ENCODE data around the gene AVPI1.

AVPI1 gene

DNA sequence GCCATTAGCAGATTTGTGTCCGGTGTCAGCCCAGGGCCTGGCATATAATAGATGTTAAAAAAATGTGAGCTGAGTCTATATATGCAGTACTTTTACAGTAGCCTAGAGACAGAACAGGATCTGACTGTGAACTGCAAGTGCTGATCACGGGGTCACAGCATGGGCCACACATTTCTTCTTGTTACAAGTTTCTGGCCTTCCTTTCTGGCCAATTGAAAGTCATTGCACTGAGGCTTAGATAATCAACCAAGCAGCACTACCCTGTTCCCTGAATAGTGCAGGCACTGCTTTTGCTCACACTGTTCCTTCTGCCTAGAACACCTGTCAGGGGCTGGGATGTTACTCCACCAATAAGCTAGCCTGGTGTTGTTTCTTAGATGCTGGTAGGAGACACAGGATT, 21.1 kb upstream of the AVPI1 start:
- H4K20me1 ChIP-seq (ENCODE audit: insufficient read depth, low read length), result no peaks in the 10 kb centered on the region
- no peak overlapping the region for H2AFZ ChIP-seq (ENCODE audit: low read length)
- H3K9me2 ChIP-seq (replicated peaks; ENCODE audit: insufficient read depth, low read length), result no peaks in the 10 kb centered on the region
- H3K9ac ChIP-seq (ENCODE audit: low read length), result no peak overlapping the region
- no peaks in the 10 kb centered on the region for H3K36me3 ChIP-seq (replicated peaks; ENCODE audit: insufficient read depth, low read length)
- DNase-seq, result no peak
- no peak overlapping the region for H3K4me3 ChIP-seq (ENCODE audit: low read length)
- no peaks in the 10 kb centered on the region for H3K9me3 ChIP-seq (replicated peaks; ENCODE audit: insufficient read depth, low read length)
- H3K4me1 ChIP-seq (ENCODE audit: low read length), result 0 out of 2 replicates have a peak, but pooled peaks cover 2% of the 10 kb centered on the region
- no peak overlapping the region for H3K27ac ChIP-seq (ENCODE audit: low read length)
- no peak overlapping the region for H3K4me2 ChIP-seq (ENCODE audit: low read depth, low read length)
- peaks cover 10% of the 10 kb centered on the region for H3K27me3 ChIP-seq (replicated peaks; ENCODE audit: insufficient read depth, low read length)
- H3F3A ChIP-seq (ENCODE audit: insufficient read depth, low read length), result no peaks in the 10 kb centered on the region
- TF ChIP-seq EZH2 (optimal IDR thresholded peaks at IDR 0.05; ENCODE audit: low read depth, low read length) (no peak), EZH2phosphoT487 (IDR thresholded peaks at IDR 0.05; ENCODE audit: low read length) (no peak)
- no peaks in the 10 kb centered on the region for H3K79me2 ChIP-seq (ENCODE audit: low read length)

DNA sequence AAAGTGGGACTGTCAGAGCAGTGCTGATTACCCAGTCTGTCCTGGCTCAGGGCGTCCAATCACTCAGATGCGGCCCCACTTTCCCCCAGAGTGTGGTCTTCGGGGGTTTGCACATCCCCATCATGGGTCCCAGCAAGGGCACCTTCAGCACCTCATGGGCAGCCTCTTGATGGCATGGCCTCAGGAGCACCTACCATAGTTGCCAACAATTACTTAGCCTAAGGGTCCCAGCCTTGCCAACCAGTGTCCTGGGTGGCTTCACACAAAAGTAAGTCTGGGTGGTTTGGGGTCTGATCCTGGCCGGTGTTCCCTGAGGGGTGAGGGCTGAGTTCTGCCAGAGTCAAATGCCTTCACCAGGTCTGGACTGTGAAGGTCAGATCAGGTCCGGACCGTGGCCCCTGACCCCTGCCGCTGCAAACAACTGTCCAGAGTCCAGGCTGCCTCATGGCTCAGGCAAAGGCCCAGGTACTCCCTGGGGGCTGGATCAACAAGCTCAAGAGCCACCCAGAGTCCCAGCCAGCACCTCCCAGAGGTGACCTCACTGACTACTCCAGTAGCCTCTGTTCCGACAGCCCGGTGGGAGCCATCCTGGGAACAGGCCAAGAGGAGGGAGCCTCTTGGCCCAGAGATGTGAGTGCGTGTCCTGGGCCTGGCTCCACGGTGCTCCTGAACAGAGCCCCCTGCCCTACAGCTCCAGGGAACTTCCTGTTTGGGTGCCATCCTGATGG, 20.3 kb upstream of the AVPI1 start:
- H4K20me1 ChIP-seq (ENCODE audit: insufficient read depth, low read length), result no peaks in the 10 kb centered on the region
- H3K4me1 ChIP-seq (ENCODE audit: low read length), result no peaks in the 10 kb centered on the region
- no peak overlapping the region for H3K9ac ChIP-seq (ENCODE audit: low read length)
- no peaks in the 10 kb centered on the region for H3K36me3 ChIP-seq (replicated peaks; ENCODE audit: insufficient read depth, low read length)
- no peaks in the 10 kb centered on the region for H3K79me2 ChIP-seq (ENCODE audit: low read length)
- no peaks in the 10 kb centered on the region for H3K9me3 ChIP-seq (replicated peaks; ENCODE audit: insufficient read depth, low read length)
- no peak overlapping the region for H3K27ac ChIP-seq (ENCODE audit: low read length)
- TF ChIP-seq EZH2 (optimal IDR thresholded peaks at IDR 0.05; ENCODE audit: low read depth, low read length) (no peak), EZH2phosphoT487 (IDR thresholded peaks at IDR 0.05; ENCODE audit: low read length) (no peak)
- TF ChIP-seq, protein P1, sequence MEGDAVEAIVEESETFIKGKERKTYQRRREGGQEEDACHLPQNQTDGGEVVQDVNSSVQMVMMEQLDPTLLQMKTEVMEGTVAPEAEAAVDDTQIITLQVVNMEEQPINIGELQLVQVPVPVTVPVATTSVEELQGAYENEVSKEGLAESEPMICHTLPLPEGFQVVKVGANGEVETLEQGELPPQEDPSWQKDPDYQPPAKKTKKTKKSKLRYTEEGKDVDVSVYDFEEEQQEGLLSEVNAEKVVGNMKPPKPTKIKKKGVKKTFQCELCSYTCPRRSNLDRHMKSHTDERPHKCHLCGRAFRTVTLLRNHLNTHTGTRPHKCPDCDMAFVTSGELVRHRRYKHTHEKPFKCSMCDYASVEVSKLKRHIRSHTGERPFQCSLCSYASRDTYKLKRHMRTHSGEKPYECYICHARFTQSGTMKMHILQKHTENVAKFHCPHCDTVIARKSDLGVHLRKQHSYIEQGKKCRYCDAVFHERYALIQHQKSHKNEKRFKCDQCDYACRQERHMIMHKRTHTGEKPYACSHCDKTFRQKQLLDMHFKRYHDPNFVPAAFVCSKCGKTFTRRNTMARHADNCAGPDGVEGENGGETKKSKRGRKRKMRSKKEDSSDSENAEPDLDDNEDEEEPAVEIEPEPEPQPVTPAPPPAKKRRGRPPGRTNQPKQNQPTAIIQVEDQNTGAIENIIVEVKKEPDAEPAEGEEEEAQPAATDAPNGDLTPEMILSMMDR (IDR thresholded peaks at IDR 0.05; ENCODE audit: low read length), result no peak
- no peak overlapping the region for H3K4me3 ChIP-seq (ENCODE audit: low read length)
- peaks cover 5% of the 10 kb centered on the region for H3K27me3 ChIP-seq (replicated peaks; ENCODE audit: insufficient read depth, low read length)
- no peaks in the 10 kb centered on the region for H3F3A ChIP-seq (ENCODE audit: insufficient read depth, low read length)
- H3K9me2 ChIP-seq (replicated peaks; ENCODE audit: insufficient read depth, low read length), result no peaks in the 10 kb centered on the region
- no peak overlapping the region for H3K4me2 ChIP-seq (ENCODE audit: low read depth, low read length)
- DNase-seq, result no peak
- no peak overlapping the region for H2AFZ ChIP-seq (ENCODE audit: low read length)

- H3K9me3 ChIP-seq (replicated peaks; ENCODE audit: insufficient read depth, low read length), result no peaks in the 10 kb centered on the region
- no peaks in the 10 kb centered on the region for H3K9me2 ChIP-seq (replicated peaks; ENCODE audit: insufficient read depth, low read length)
- TF ChIP-seq EZH2 (optimal IDR thresholded peaks at IDR 0.05; ENCODE audit: low read depth, low read length) (no peak), EZH2phosphoT487 (IDR thresholded peaks at IDR 0.05; ENCODE audit: low read length) (no peak)
- TF ChIP-seq, protein P1 (IDR thresholded peaks at IDR 0.05; ENCODE audit: low read length), result no peak
- H4K20me1 ChIP-seq (ENCODE audit: insufficient read depth, low read length), result no peaks in the 10 kb centered on the region
- no peak overlapping the region for H3K9ac ChIP-seq (ENCODE audit: low read length)
- no peaks in the 10 kb centered on the region for H3K79me2 ChIP-seq (ENCODE audit: low read length)
- H3K27ac ChIP-seq (ENCODE audit: low read length), result no peak overlapping the region
- no peaks in the 10 kb centered on the region for H3F3A ChIP-seq (ENCODE audit: insufficient read depth, low read length)
- no peak for DNase-seq
- H3K4me3 ChIP-seq (ENCODE audit: low read length), result no peak overlapping the region
- H3K27me3 ChIP-seq (replicated peaks; ENCODE audit: insufficient read depth, low read length), result no peaks in the 10 kb centered on the region
- H3K4me2 ChIP-seq (ENCODE audit: low read depth, low read length), result no peak overlapping the region
- no peaks in the 10 kb centered on the region for H3K4me1 ChIP-seq (ENCODE audit: low read length)
- no peaks in the 10 kb centered on the region for H3K36me3 ChIP-seq (replicated peaks; ENCODE audit: insufficient read depth, low read length)
- no peak overlapping the region for H2AFZ ChIP-seq (ENCODE audit: low read length)
Measured at GRCh38 chr10:97705006-97705670, 18.1 kb upstream of the AVPI1 start.

- Histone ChIP-seq H3K27me3 (replicated peaks; ENCODE audit: insufficient read depth, low read length) (no peaks in the 10 kb centered on the region), H4K20me1 (ENCODE audit: insufficient read depth, low read length) (no peaks in the 10 kb centered on the region), H3K9me2 (replicated peaks; ENCODE audit: insufficient read depth, low read length) (no peaks in the 10 kb centered on the region), H3K4me2 (ENCODE audit: low read depth, low read length) (no peak overlapping the region), H3K4me3 (ENCODE audit: low read length) (no peak overlapping the region), H3K79me2 (ENCODE audit: low read length) (no peaks in the 10 kb centered on the region), H3K9ac (ENCODE audit: low read length) (no peak overlapping the region), H3K27ac (ENCODE audit: low read length) (no peak overlapping the region), H3K36me3 (replicated peaks; ENCODE audit: insufficient read depth, low read length) (no peaks in the 10 kb centered on the region), H3F3A (ENCODE audit: insufficient read depth, low read length) (no peaks in the 10 kb centered on the region), H2AFZ (ENCODE audit: low read length) (no peak overlapping the region), H3K9me3 (replicated peaks; ENCODE audit: insufficient read depth, low read length) (no peaks in the 10 kb centered on the region), H3K4me1 (ENCODE audit: low read length) (no peaks in the 10 kb centered on the region; the same call in 1 of the 2 replicates)
- DNase-seq, result no peak
- TF ChIP-seq EZH2 (optimal IDR thresholded peaks at IDR 0.05; ENCODE audit: low read depth, low read length), result no peak
- no peak for TF ChIP-seq EZH2phosphoT487 (IDR thresholded peaks at IDR 0.05; ENCODE audit: low read length)
- TF ChIP-seq, protein P1 (IDR thresholded peaks at IDR 0.05; ENCODE audit: low read length), result no peak
Measured at GRCh38 chr10:97704341-97704740, 17.3 kb upstream of the AVPI1 start.
